ENCODE results near the gene ZKSCAN8.

DNA sequence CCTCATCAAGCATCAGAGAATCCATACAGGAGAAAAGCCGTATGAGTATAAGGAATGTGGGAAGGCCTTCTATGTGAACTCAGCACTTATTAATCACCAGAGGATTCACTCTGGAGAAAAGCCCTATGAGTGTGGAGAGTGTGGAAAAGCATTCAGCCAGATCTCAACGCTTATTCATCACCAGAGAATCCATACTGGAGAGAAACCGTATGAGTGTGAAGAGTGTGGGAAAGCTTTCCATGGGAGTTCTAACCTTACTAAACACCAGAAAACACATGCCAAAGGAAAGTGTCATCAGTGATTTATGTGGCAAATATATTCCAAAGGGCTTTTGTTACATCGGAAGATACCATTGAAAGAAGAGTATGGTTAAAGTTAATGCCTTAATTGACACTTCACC is 25.4 kb downstream of the ZKSCAN8 start:
- TF ChIP-seq, protein P1, sequence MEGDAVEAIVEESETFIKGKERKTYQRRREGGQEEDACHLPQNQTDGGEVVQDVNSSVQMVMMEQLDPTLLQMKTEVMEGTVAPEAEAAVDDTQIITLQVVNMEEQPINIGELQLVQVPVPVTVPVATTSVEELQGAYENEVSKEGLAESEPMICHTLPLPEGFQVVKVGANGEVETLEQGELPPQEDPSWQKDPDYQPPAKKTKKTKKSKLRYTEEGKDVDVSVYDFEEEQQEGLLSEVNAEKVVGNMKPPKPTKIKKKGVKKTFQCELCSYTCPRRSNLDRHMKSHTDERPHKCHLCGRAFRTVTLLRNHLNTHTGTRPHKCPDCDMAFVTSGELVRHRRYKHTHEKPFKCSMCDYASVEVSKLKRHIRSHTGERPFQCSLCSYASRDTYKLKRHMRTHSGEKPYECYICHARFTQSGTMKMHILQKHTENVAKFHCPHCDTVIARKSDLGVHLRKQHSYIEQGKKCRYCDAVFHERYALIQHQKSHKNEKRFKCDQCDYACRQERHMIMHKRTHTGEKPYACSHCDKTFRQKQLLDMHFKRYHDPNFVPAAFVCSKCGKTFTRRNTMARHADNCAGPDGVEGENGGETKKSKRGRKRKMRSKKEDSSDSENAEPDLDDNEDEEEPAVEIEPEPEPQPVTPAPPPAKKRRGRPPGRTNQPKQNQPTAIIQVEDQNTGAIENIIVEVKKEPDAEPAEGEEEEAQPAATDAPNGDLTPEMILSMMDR (IDR thresholded peaks at IDR 0.05) = no peak
- no peak for TF ChIP-seq EZH2 (IDR thresholded peaks at IDR 0.05; ENCODE audit: borderline replicate concordance, insufficient read depth, low read depth, low read length, poor library complexity, severe bottlenecking)
